AG20443 (cell line): ENCODE measurements around the gene MORN4.
"Not testable (repeated sequence)": the region's sequence is repeated elsewhere in the genome, so short reads cannot be mapped to it uniquely, and the experiment has no call there.

Experiments
- DNase-seq: peaks from one replicate; pipeline ENCODE4 v3.0.0; 2012; ENCODE audit warnings: low spot score, mixed read lengths

Gene MORN4

DNA sequence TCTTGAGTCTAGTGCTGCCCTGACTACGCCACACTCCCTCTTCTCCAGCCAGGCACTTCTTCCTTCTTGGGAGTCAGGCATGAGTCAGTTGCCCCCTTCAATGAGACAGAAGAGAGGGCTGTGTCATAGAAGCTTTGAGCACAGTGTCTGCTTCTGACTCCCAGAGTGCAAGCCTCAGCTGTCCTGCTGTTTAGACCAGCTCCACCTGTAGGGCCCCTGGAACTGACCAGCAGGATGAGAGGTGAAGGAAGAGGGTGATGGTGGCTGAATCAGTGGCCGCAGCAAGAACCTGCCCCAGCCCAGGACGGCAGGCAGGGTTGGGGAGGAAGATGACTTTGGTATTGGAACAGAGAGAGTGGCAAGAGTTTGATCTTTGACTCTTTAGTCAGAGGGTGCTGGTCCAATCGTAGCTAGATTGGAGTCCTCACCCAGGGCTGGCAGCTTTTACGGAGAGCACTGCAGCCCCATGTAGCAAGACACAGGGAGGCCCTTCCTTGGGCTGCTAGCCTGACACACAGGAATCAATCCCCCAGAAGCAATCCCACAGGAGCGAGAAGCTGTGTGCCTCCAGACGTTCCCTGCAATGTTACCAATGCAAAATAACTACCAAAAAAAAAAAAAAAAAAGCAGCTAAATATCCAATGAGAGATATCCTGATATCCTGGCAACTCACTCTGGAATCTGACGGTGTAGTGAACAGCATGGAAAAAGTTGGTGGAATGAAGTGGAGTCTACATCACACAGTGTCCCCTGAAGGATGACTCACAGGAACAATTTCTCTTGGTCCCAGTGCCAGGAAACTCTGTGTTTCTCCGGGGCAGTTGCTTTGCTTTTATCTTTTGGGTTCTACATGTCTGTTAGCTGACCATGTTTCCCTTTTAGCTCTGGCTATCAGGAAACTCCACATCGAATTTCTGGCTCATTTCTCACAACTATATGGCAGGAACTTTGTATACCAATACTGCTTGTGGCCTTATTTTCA is 36.9 kb downstream of the MORN4 start:
- DNase-seq = peak; percentile 87

- DNase-seq = peak; percentile 36
Observed at GRCh38 chr10:97593421-97593820, 39.9 kb downstream of the MORN4 start.

- DNase-seq = no peak
Observed at GRCh38 chr10:97590748-97591495, 42.4 kb downstream of the MORN4 start.

GRCh38 chr10:97590082-97590747 is 43.1 kb downstream of the MORN4 start:
- DNase-seq = no peak

DNA sequence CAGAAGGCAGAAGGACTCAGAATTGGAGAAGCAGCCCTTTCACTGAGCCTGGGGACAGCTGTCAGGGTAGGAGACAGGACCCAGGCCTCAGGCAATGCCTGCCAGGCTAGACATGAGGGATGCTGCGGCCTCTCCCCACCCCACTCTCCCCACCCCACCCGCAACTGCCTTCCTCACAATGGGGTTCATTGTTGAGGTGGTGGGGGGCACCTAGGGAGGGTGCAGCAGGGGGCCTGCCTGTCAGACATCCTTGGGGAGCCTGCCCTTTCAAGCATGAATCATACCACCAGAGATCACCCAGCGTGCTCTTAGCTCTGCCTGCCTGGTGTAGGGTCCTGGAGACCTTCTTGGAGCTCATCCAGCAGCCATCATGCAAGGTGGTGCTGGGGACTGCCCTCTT is 43.8 kb downstream of the MORN4 start, which contains the start of gene C10orf62:
C10orf62 (plus strand) TSS at position 243 of the 400 bp plus-strand sequence. CDS start 177 bp downstream, outside the sequence.
- DNase-seq = no peak

- DNase-seq = no peak
Observed at GRCh38 chr10:97587183-97587582, 46.1 kb downstream of the MORN4 start.

GRCh38 chr10:97585439-97585811 is 47.9 kb downstream of the MORN4 start:
- no peak for DNase-seq

DNA sequence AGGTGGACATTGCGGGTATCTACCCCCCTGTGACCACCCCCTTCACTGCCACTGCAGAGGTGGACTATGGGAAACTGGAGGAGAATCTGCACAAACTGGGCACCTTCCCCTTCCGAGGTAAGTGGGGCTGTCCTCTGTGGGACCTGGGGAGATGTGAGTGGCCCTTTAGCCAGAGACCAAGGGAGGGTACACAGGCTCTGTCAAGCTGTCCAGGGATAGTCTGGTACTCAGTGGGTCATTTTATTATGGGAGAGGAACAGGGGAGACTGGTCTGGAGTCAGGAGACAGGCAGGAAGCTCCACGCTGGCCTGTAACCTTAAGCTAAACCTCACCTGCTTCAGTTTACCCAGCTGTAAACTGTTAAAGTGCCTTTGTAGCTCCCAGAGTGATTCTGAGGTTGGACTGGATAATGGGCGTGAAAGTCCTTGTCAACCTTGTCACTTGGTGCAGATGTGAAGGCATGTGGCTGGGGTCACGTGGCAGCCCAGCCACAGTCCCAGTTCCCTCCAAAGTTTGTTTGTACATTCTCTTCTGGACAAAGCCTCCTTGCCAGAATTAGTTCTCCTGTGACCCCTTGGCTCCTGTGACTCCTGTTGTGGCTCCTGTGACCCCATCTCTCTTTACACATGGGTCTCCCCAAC is 48.4 kb downstream of the MORN4 start:
- no peak for DNase-seq

GRCh38 chr10:97584060-97584797 is 49.1 kb downstream of the MORN4 start, which contains the start of gene HOGA1:
Gene HOGA1 (plus strand): TSS chr10:97584389. CDS start chr10:97584704, 315 bp downstream.
- DNase-seq = peak; percentile 88

- DNase-seq = peak; percentile 5
Observed at GRCh38 chr10:97583476-97583875, 49.8 kb downstream of the MORN4 start.

DNA sequence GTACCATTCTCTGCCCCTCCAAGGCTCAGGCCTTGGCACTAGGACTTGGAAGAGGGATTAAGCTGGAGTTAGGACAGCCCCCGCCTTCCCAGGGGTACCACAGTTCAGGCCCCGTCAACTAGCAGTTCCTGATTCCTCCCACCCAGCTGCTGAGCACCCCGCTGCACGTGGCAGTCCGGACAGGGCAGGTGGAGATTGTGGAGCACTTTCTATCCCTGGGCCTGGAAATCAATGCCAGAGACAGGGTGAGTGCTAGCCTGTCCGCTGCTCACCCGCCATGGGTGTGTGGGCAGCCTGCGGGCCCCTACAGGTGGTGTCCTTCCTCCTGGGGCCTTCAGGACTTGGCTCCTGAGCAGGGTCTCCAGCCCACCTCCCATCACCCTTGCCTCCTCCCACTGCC is 51.1 kb downstream of the MORN4 start:
- DNase-seq = no peak

DNA sequence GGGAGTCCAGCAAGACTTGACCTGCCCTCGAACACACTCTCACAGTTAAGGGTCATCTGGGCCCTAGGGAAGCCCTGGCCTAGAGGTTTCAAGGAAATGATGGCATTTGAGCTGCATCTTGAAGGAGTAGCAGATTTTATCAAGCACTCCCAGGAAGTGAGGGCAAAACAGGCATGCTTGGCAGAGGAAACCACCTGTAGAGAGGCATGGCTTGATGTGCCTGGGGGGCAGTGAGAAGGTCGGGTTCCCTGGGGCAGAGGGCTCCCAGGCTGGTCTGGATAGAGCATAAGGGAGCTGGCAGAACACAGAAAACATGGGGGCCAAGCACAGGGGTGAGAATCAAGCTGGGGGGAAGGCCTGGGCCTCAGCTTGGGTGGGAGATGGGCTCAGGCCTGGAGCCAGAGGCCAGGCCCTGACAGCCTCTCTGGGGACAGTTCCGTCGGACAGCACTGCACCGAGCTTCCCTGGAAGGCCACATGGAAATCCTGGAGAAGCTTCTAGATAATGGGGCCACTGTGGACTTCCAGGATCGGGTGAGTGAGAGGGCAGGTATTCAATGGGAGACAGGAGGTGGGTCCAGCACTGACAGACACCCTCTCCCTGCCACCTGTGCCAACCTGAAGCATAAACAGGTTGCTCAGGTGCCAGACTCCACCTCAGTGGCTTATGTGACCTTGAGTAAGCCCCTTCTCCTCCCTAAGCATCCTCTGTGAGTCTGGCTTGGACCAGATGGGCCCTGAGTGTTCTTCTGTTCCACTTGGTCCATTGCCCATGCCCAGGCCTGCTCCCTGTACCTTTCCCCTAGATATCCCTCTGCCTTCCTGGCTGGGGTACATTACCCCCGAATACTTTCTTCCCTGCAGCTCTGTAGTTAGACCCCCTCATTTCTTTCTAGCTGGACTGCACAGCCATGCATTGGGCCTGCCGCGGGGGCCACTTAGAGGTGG is 52.6 kb downstream of the MORN4 start:
- peak; percentile 2 for DNase-seq

DNA sequence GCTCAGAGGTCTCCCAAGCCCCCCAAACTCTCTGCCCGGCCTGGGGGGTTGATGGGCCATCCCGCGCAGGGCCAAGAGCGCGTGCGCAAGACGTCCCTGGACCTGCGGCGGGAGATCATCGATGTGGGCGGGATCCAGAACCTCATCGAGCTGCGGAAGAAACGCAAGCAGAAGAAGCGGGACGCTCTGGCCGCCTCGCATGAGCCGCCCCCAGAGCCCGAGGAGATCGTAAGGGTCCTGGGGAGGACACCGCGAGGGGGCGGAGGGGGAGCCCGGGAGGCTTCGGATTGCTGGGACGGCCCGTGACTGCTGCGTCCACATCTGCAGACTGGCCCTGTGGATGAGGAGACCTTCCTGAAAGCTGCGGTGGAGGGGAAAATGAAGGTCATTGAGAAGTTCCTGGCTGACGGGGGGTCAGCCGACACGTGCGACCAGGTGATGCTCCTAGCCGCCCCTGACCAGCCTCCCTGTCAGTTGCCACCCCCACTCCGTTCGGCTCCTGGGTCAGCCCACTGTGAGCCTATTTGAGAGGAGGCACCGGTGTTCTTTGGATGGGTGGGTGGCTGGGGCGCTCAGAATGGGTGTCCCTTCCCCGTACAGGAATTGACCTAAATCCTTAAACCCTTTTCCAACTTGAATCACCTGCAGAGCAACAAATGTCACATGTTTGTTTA is 55.0 kb downstream of the MORN4 start:
- DNase-seq = no peak

GRCh38 chr10:97577701-97578100 is 55.6 kb downstream of the MORN4 start:
- no peak for DNase-seq

DNA sequence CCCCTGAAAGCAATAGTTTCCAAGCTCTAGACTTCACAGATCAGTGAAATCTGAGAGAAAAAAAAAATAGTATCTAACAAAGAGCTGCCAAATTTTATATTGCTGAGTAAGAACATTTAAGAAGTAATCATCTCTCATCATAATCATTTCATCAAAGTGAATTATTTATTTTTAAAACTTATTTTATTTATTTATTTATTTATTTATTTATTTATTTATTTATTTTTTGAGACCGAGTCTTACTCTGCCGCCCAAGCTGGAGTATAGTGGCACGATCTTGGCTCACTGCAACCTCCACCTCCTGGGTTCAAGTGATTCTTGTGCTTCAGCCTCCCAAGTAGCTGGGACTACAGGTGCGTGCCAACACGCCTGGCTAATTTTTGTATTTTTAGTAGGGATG is 56.8 kb downstream of the MORN4 start:
- DNase-seq = not testable (repeated sequence)

DNA sequence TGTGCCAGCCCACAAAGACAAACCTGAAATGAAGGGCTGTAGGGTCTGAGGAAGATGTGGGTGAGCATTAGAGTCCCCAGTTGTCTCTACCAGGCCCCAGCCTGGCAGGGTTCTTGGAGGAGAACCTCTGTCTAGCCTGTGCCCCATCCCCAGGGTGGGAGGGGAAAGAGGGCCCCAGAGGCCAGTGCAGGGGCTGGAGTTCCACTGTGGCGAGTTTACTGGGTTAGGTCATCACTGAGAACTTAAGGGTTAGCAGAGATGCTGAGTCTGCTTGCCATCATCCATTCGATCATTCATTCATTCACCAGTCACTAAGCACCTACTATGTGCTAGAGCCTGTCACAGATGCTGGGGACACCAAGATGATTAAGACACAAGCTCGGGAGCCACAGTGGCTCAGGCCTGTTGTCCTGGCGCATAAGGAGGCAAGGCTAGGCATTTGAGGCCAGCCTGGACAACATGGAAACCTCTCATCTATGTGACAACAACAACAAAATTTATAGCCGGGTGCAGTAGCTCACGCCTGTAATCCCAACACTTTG is 58.1 kb downstream of the MORN4 start:
- DNase-seq = no peak

DNA sequence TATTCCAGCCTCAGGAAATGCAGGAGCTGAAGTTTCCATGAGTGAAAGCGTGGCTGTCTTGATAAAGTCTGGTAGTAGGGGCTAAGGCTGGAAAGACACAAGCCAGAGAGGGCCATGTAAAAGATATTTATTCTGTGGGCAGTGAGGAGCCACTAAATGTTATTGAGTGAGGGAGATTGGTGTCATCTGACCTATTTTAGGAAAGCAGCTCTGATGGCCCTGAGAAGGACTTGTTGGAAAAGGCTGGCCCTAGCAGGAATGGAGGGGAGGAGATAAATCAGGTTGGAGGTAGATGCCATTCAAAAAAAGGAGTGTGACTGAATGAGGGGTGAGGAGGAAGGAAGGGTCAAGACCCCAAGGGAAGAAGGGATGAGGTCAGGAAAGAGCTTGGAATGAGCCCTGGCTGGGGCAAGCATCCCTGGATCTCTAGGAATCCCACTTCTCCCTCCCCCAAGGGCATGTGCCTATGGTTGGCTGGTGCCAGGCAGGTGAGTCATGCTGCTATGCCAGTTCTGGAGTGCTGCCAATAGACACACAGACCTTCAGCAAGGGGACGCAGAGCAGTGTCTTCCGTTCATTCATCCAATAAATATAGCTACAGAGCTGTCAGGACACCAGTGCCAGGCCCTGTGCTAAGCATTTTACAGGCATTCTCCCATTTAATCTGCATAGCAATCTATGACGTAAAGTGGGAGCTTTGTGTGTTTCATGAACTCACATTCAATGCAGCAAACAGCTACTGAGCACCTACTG is 58.8 kb downstream of the MORN4 start:
- peak; percentile 78 for DNase-seq

- DNase-seq = no peak
Observed at GRCh38 chr10:97573672-97574071, 59.6 kb downstream of the MORN4 start.
